ENCODE results near the gene GPR143. TPM values are rescaled to one million over a fixed set of nuclear protein-coding genes. Genes with fewer than 3 reads are reported as not detected.
A peak's percentile ranks its signal among the peaks of the same experiment; 100 is the strongest.

Gene GPR143
- total and polyA plus RNA-seq, 2 experiments from 2014 or later: 3.2 to 9.8 TPM

GRCh38 chrX:9682861-9683260, 82.8 kb downstream of the GPR143 start:
- H3K79me2 ChIP-seq: no peaks in the 10 kb centered on the region
- H3K27ac ChIP-seq: no peak overlapping the region
- H3K4me3 ChIP-seq: no peak overlapping the region
- no peaks in the 10 kb centered on the region for H3K9me2 ChIP-seq (replicated peaks; ENCODE audit: insufficient read depth)
- no peak overlapping the region for H3K4me2 ChIP-seq
- no peaks in the 10 kb centered on the region for H4K20me1 ChIP-seq (ENCODE audit: insufficient read depth, poor library complexity, severe bottlenecking)
- TF ChIP-seq EZH2 (IDR thresholded peaks at IDR 0.05; ENCODE audit: borderline replicate concordance) (no peak), CTCF (IDR thresholded peaks at IDR 0.05; ENCODE audit: poor library complexity) (no peak), EZH2phosphoT487 (IDR thresholded peaks at IDR 0.05; ENCODE audit: low read depth, severe bottlenecking, unreplicated experiment) (no peak)
- no peaks in the 10 kb centered on the region for H3K4me1 ChIP-seq (ENCODE audit: insufficient read depth)
- H3K36me3 ChIP-seq (replicated peaks; ENCODE audit: insufficient read depth, low read depth): no peaks in the 10 kb centered on the region
- 69% methylated on average over 6 of the region's 6 CpGs for WGBS (ENCODE audit: low lambda C conversion rate, missing lambda C conversion rate)
- DNase-seq (ENCODE audit: low spot score): no peak
- H3K27me3 ChIP-seq: no peaks in the 10 kb centered on the region
- H3K9me3 ChIP-seq (ENCODE audit: low read depth): no peaks in the 10 kb centered on the region
- no peak overlapping the region for H2AFZ ChIP-seq

GRCh38 chrX:9682456-9682855, 83.2 kb downstream of the GPR143 start:
- no peaks in the 10 kb centered on the region for H3K9me3 ChIP-seq (ENCODE audit: low read depth)
- no peaks in the 10 kb centered on the region for H3K79me2 ChIP-seq
- H4K20me1 ChIP-seq (ENCODE audit: insufficient read depth, poor library complexity, severe bottlenecking): no peaks in the 10 kb centered on the region
- H3K36me3 ChIP-seq (replicated peaks; ENCODE audit: insufficient read depth, low read depth): no peaks in the 10 kb centered on the region
- no peaks in the 10 kb centered on the region for H3K4me1 ChIP-seq (ENCODE audit: insufficient read depth)
- H3K4me2 ChIP-seq: no peak overlapping the region
- no peaks in the 10 kb centered on the region for H3K9me2 ChIP-seq (replicated peaks; ENCODE audit: insufficient read depth)
- peak; percentile 42 for DNase-seq (ENCODE audit: low spot score)
- 67% methylated on average over 10 of the region's 10 CpGs for WGBS (ENCODE audit: low lambda C conversion rate, missing lambda C conversion rate)
- H3K4me3 ChIP-seq: no peak overlapping the region
- no peak overlapping the region for H3K27ac ChIP-seq
- no peak overlapping the region for H2AFZ ChIP-seq
- no peaks in the 10 kb centered on the region for H3K27me3 ChIP-seq
- TF ChIP-seq EZH2phosphoT487 (IDR thresholded peaks at IDR 0.05; ENCODE audit: low read depth, severe bottlenecking, unreplicated experiment) (no peak), CTCF (IDR thresholded peaks at IDR 0.05; ENCODE audit: poor library complexity) (peak; percentile 35)

GRCh38 chrX:9681422-9681821, 84.2 kb downstream of the GPR143 start:
- 82% methylated on average over 4 of the region's 4 CpGs for WGBS (ENCODE audit: low lambda C conversion rate, missing lambda C conversion rate)
- H3K27ac ChIP-seq: no peak overlapping the region
- no peaks in the 10 kb centered on the region for H3K9me3 ChIP-seq (ENCODE audit: low read depth)
- no peaks in the 10 kb centered on the region for H3K79me2 ChIP-seq
- no peaks in the 10 kb centered on the region for H4K20me1 ChIP-seq (ENCODE audit: insufficient read depth, poor library complexity, severe bottlenecking)
- no peak overlapping the region for H2AFZ ChIP-seq
- no peaks in the 10 kb centered on the region for H3K36me3 ChIP-seq (replicated peaks; ENCODE audit: insufficient read depth, low read depth)
- H3K9me2 ChIP-seq (replicated peaks; ENCODE audit: insufficient read depth): no peaks in the 10 kb centered on the region
- TF ChIP-seq EZH2phosphoT487 (IDR thresholded peaks at IDR 0.05; ENCODE audit: low read depth, severe bottlenecking, unreplicated experiment) (no peak), CTCF (IDR thresholded peaks at IDR 0.05; ENCODE audit: poor library complexity) (no peak), EZH2 (IDR thresholded peaks at IDR 0.05; ENCODE audit: borderline replicate concordance) (no peak)
- H3K4me1 ChIP-seq (ENCODE audit: insufficient read depth): no peaks in the 10 kb centered on the region
- H3K4me3 ChIP-seq: no peak overlapping the region
- H3K4me2 ChIP-seq: no peak overlapping the region
- DNase-seq (ENCODE audit: low spot score): no peak
- no peaks in the 10 kb centered on the region for H3K27me3 ChIP-seq

- H3K9me2 ChIP-seq (replicated peaks; ENCODE audit: insufficient read depth): no peaks in the 10 kb centered on the region
- 77% methylated on average over 9 of the region's 9 CpGs for WGBS (ENCODE audit: low lambda C conversion rate, missing lambda C conversion rate)
- H3K9me3 ChIP-seq (ENCODE audit: low read depth): no peaks in the 10 kb centered on the region
Observed at GRCh38 chrX:9681011-9681410, 84.6 kb downstream of the GPR143 start.

More at GRCh38 chrX:9681011-9681410, 84.6 kb downstream of the GPR143 start:
- no peak for DNase-seq (ENCODE audit: low spot score)
- no peaks in the 10 kb centered on the region for H3K27me3 ChIP-seq
- TF ChIP-seq EZH2phosphoT487 (IDR thresholded peaks at IDR 0.05; ENCODE audit: low read depth, severe bottlenecking, unreplicated experiment) (no peak), CTCF (IDR thresholded peaks at IDR 0.05; ENCODE audit: poor library complexity) (no peak), EZH2 (IDR thresholded peaks at IDR 0.05; ENCODE audit: borderline replicate concordance) (no peak)
- no peak overlapping the region for H2AFZ ChIP-seq
- H3K4me3 ChIP-seq: no peak overlapping the region
- H4K20me1 ChIP-seq (ENCODE audit: insufficient read depth, poor library complexity, severe bottlenecking): no peaks in the 10 kb centered on the region
- H3K36me3 ChIP-seq (replicated peaks; ENCODE audit: insufficient read depth, low read depth): no peaks in the 10 kb centered on the region
- no peak overlapping the region for H3K27ac ChIP-seq
- H3K4me1 ChIP-seq (ENCODE audit: insufficient read depth): no peaks in the 10 kb centered on the region
- H3K4me2 ChIP-seq: no peak overlapping the region
- H3K79me2 ChIP-seq: no peaks in the 10 kb centered on the region

All from hepatocyte (in vitro differentiated cells).